T-cell (primary cell): ENCODE results near the gene DEFB124. TPM values are rescaled to one million over a fixed set of nuclear protein-coding genes. Genes with fewer than 3 reads are reported as not detected.
"Not testable (repeated sequence)": the region's sequence is repeated elsewhere in the genome, so short reads cannot be mapped to it uniquely, and the experiment has no call there.

Experiments used
- ATAC-seq, 4 experiments: fragments of 200-7000 bp in 3 of 4; fragments of 150-1000 bp in 1 of 4; cut with Tn5 transposase; replicated peaks in 1 of 4; 1 replicate in 3 of 4; 2 replicates in 1 of 4; pipeline ENCODE4 v1.10.0; 2021; ENCODE audit warnings: moderate library complexity in 3 of 4, mild to moderate bottlenecking in 2 of 4, moderate number of reproducible peaks in 1 of 4
- CTCF ChIA-PET, 2 donors: fragments of 300-600 bp; sonication (Branson Sonifier 250); formaldehyde crosslinking; loops; one replicate each; lab custom pipeline; 2022; ENCODE audit warnings: antibody characterized with exemption in 2 of 2; lab: Charles Lee
- POLR2A ChIA-PET, 2 donors: fragments of 300-600 bp; sonication (Branson Sonifier 250); formaldehyde crosslinking; loops; one replicate each; lab custom pipeline; 2022; ENCODE audit warnings: antibody characterized with exemption in 2 of 2; lab: Charles Lee
- DNase-seq, 35 experiments: peaks; one replicate each; pipeline versions ENCODE4 v3.0.0 to v3.0.0-alpha.2; 2013 to 2023
- H3K27ac ChIP-seq: one replicate; pipeline ENCODE4 v1.5.1; 2013; ENCODE audit warnings: low read length
- H3K27me3 ChIP-seq, 2 experiments: replicated peaks in 1 of 2; 1 replicate in 1 of 2; 2 replicates in 1 of 2; pipeline versions ENCODE4 v1.6.1 to v1.7.0; 2013; ENCODE audit warnings: low read length in 1 of 2, mixed read lengths in 1 of 2; ENCODE audit not compliant: control insufficient read depth in 2 of 2, insufficient read depth in 2 of 2; ENCODE audit errors: extremely low read depth in 1 of 2
- H3K36me3 ChIP-seq, 2 donors: 1 replicate in 1 of 2; 2 replicates in 1 of 2; pipeline versions ENCODE4 v1.6.1 to v1.7.0; 2013; ENCODE audit warnings: low read length in 1 of 2; ENCODE audit not compliant: control insufficient read depth in 2 of 2, insufficient read depth in 1 of 2; ENCODE audit errors: extremely low read depth in 1 of 2
- H3K4me1 ChIP-seq, 2 experiments: 1 replicate in 1 of 2; 2 replicates in 1 of 2; pipeline versions ENCODE4 v1.6.1 to v1.7.0; 2013; ENCODE audit warnings: low read length in 2 of 2, mixed read lengths in 1 of 2; ENCODE audit not compliant: insufficient read depth in 2 of 2, control insufficient read depth in 1 of 2; ENCODE audit errors: extremely low read depth in 1 of 2
- H3K4me3 ChIP-seq, 2 donors: 1 replicate in 1 of 2; 2 replicates in 1 of 2; pipeline versions ENCODE4 v1.5.1 to v1.7.0; 2013; ENCODE audit warnings: mild to moderate bottlenecking in 2 of 2, low read length in 1 of 2, moderate library complexity in 1 of 2; ENCODE audit not compliant: control insufficient read depth in 1 of 2; ENCODE audit errors: extremely low read depth in 1 of 2
- H3K9me3 ChIP-seq: 2 replicates; pipeline ENCODE4 v1.7.0; 2013
- H3K27ac Mint-ChIP-seq, 2 donors: one replicate each; pipeline ENCODE4 v1.8.0; 2020 to 2021; ENCODE audit warnings: mild to moderate bottlenecking in 2 of 2, mixed read lengths in 2 of 2
- H3K27me3 Mint-ChIP-seq, 2 donors: one replicate each; pipeline ENCODE4 v1.8.0; 2021 to 2022; ENCODE audit warnings: mixed read lengths in 2 of 2
- H3K36me3 Mint-ChIP-seq: one replicate; pipeline ENCODE4 v1.8.0; 2021; ENCODE audit warnings: mixed read lengths
- H3K4me1 Mint-ChIP-seq, 3 donors: one replicate each; pipeline ENCODE4 v1.8.0; 2020 to 2022; ENCODE audit warnings: mixed read lengths in 3 of 3, mild to moderate bottlenecking in 1 of 3
- H3K4me3 Mint-ChIP-seq, 3 donors: one replicate each; pipeline ENCODE4 v1.8.0; 2020 to 2022; ENCODE audit warnings: mild to moderate bottlenecking in 3 of 3, mixed read lengths in 3 of 3, moderate library complexity in 3 of 3
- H3K9me3 Mint-ChIP-seq, 3 donors: one replicate each; pipeline ENCODE4 v1.8.0; 2020 to 2022; ENCODE audit warnings: mixed read lengths in 3 of 3
- WGBS: methylation state at CpG from one replicate; pipeline ENCODE4 v1.1.5; 2013; ENCODE audit warnings: missing lambda C conversion rate; ENCODE audit not compliant: insufficient coverage; 5-methylcytosine and 5-hydroxymethylcytosine counted together
- total RNA-seq, 35 experiments: library from RNA in 6 of 35; stranded (reverse) in 6 of 35; fragments of 120-200 nt in 1 of 35; gene quantifications; one replicate each; pipeline versions ENCODE4 v1.2.1 to v1.2.4 and lab custom pipeline; 2013 to 2026

DEFB124 gene
- total RNA-seq, 5 donors from 2014 or later (not counting 1 experiment from before 2014, with no cell fraction given): not detected

- H3K27me3 ChIP-seq: peaks cover 3 to 7% of the 10 kb centered on the region in 2 experiments
- H3K36me3 Mint-ChIP-seq: no peaks in the 10 kb centered on the region
- peaks cover 10 to 11% of the 10 kb centered on the region in 2 donors for H3K27me3 Mint-ChIP-seq
- H3K4me1 ChIP-seq: no peaks in the 10 kb centered on the region
- H3K9me3 Mint-ChIP-seq: no peaks in the 10 kb centered on the region
- H3K27ac ChIP-seq: no peak overlapping the region
- no peak for DNase-seq
- 78% methylated on average over 5 of the region's 12 CpGs for WGBS
- no peak overlapping the region for H3K4me3 Mint-ChIP-seq
- no peaks in the 10 kb centered on the region for H3K36me3 ChIP-seq
- no peak overlapping the region for H3K4me3 ChIP-seq
- ChIA-PET CTCF (no interaction called here), POLR2A (no interaction called here)
- H3K27ac Mint-ChIP-seq: no peak overlapping the region
- no peaks in the 10 kb centered on the region for H3K4me1 Mint-ChIP-seq
- ATAC-seq: no peak
- no peaks in the 10 kb centered on the region for H3K9me3 ChIP-seq
Measured at GRCh38 chr20:31446084-31446819, 28.7 kb downstream of the DEFB124 start.

DNA sequence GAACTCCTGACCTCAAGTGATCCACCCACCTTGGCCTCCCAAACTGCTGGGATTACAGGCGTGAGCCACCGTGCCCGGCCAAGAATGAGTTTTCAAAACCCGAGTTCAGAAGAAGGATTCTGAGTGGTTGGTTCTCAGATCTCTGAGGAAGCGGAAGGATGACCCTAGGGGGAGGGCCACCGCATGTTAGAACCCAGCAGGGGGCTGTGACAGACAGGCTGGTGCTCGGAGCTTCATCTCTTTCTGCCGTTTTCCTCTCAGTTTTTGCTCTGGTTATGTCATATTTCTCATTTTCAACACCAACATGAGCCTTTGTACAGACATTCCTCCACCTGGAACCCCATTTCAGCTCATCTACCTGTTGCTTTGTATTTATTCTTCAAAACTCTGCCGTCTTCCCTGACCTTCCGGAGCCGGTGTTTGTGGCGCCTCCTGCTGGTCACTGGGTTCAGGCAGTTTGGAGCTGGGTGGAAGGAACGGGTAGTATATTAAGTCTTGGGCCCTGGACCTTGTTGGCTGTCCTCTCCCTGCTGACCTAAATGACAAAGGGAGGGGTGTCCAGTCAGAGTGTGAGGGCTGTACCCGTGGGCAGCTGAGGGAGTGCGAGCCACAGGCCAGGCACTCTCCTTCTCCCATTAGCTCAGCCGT lies 34.8 kb downstream of the DEFB124 start, which contains the start of gene DEFB123:
DEFB123 (plus strand) TSS at position 621 of the 648 bp plus-strand sequence. CDS start 67 bp downstream, outside the sequence.
- no peaks in the 10 kb centered on the region for H3K4me1 Mint-ChIP-seq
- H3K9me3 Mint-ChIP-seq: no peaks in the 10 kb centered on the region
- no peaks in the 10 kb centered on the region for H3K9me3 ChIP-seq
- no peaks in the 10 kb centered on the region for H3K4me1 ChIP-seq
- DNase-seq (no peak), ATAC-seq (no peak)
- H3K27ac Mint-ChIP-seq: no peak within 1 kb of the TSS
- WGBS: 77% methylated on average over 10 of the region's 16 CpGs
- peaks cover 10 to 15% of the 10 kb centered on the region in 2 donors for H3K27me3 Mint-ChIP-seq
- H3K4me3 Mint-ChIP-seq: no peak within 1 kb of the TSS
- no peaks in the 10 kb centered on the region for H3K36me3 ChIP-seq
- H3K27me3 ChIP-seq: peaks cover 0 to 19% of the 10 kb centered on the region in 2 experiments
- ChIA-PET CTCF (interaction anchor here in 1 of 2 donors (0.5 to 0.6 kb wide), 2 partner anchors 8 to 20 kb away, joined by 5 read pairs; no protein-coding TSS in a partner anchor), POLR2A (no interaction called here)
- no peaks in the 10 kb centered on the region for H3K36me3 Mint-ChIP-seq
- H3K27ac ChIP-seq: no peak within 1 kb of the TSS
- H3K4me3 ChIP-seq: no peak within 1 kb of the TSS

DNA sequence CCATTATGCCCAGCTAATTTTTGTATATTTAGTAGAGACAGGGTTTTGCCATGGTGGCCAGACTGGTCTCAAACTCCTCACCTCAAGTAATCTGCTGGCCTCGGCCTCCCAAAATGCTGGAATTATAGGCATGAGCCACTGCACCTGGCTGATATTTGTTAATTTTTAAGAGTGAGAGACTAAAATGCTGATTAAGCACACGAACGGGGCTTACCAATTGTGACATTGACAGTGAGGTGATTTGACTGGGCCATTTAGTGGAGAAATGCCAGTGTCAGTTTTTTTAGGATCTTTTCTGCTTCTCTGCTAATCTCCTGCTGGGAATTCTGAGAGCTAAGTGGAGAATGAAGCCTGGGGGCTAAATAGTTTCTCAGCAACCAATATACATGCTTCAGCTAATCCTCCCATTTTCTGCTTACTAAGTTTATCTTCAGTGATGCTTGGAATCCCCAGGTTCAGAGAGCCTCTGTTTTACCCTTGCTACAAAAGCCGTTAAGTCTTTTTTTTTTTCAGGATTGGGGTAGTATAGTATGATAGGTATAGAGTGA lies 44.3 kb downstream of the DEFB124 start:
- Mint-ChIP-seq H3K4me3 (no peak overlapping the region), H3K9me3 (no peaks in the 10 kb centered on the region), H3K27me3 (peaks cover 12 to 20% of the 10 kb centered on the region in 2 donors), H3K4me1 (no peaks in the 10 kb centered on the region), H3K27ac (no peak overlapping the region), H3K36me3 (no peaks in the 10 kb centered on the region)
- 31% methylated on average over 3 of the region's 4 CpGs for WGBS
- ChIA-PET CTCF (no interaction called here), POLR2A (no interaction called here)
- DNase-seq (no peak), ATAC-seq (no peak)
- Histone ChIP-seq H3K4me3 (no peak overlapping the region), H3K36me3 (no peaks in the 10 kb centered on the region), H3K4me1 (no peaks in the 10 kb centered on the region), H3K9me3 (no peaks in the 10 kb centered on the region), H3K27me3 (peaks cover 0 to 4% of the 10 kb centered on the region in 2 experiments), H3K27ac (no peak overlapping the region)

GRCh38 chr20:31427576-31427975 lies 47.4 kb downstream of the DEFB124 start:
- H3K9me3 Mint-ChIP-seq, ATAC-seq, H3K4me3 Mint-ChIP-seq, H3K9me3 ChIP-seq, H3K36me3 Mint-ChIP-seq, H3K27ac Mint-ChIP-seq, H3K27me3 ChIP-seq, H3K27me3 Mint-ChIP-seq, H3K4me1 ChIP-seq, CTCF ChIA-PET, POLR2A ChIA-PET, H3K36me3 ChIP-seq, H3K4me1 Mint-ChIP-seq, DNase-seq, H3K27ac ChIP-seq, H3K4me3 ChIP-seq: not testable (repeated sequence)
- WGBS: 95% methylated on average over 4 of the region's 31 CpGs

GRCh38 chr20:31426891-31427551 lies 47.9 kb downstream of the DEFB124 start:
- H3K36me3 ChIP-seq, H3K4me1 Mint-ChIP-seq, DNase-seq, H3K4me3 ChIP-seq, H3K27me3 Mint-ChIP-seq, H3K27ac Mint-ChIP-seq, H3K9me3 ChIP-seq, H3K27me3 ChIP-seq, POLR2A ChIA-PET, H3K4me1 ChIP-seq, H3K4me3 Mint-ChIP-seq, ATAC-seq, H3K36me3 Mint-ChIP-seq, H3K9me3 Mint-ChIP-seq, CTCF ChIA-PET, H3K27ac ChIP-seq: not testable (repeated sequence)
- WGBS: no CpG with 5 or more reads among the region's 48 CpGs

DNA sequence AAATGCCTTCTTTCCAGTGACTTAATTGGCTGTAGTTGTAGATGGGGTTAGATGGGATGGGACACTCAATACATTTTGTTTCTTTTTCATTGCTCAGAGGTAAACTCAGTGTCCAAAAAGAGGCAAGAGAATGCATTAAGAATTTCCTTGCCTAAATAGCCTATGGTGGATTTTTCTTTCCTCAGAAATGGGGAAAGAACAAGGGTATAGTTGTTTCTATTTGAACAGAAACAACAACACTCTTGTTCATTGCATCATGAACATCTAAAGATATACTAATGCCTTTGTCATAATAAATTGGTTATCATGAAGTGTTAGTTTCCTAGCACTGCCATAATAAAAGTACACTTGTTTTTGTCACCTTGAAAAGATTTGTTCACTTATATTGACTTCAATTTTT lies 49.1 kb downstream of the DEFB124 start:
- H3K4me3 ChIP-seq: no peak overlapping the region
- no peaks in the 10 kb centered on the region for H3K4me1 ChIP-seq
- Mint-ChIP-seq H3K4me1 (no peaks in the 10 kb centered on the region), H3K27me3 (peaks cover 3 to 4% of the 10 kb centered on the region in 2 donors), H3K4me3 (no peak overlapping the region), H3K27ac (no peak overlapping the region), H3K36me3 (no peaks in the 10 kb centered on the region), H3K9me3 (no peaks in the 10 kb centered on the region)
- ATAC-seq (no peak), DNase-seq (no peak)
- ChIA-PET POLR2A (no interaction called here), CTCF (no interaction called here)
- H3K27me3 ChIP-seq: peaks cover 0 to 4% of the 10 kb centered on the region in 2 experiments
- no peaks in the 10 kb centered on the region for H3K36me3 ChIP-seq
- H3K27ac ChIP-seq: no peak overlapping the region
- H3K9me3 ChIP-seq: no peaks in the 10 kb centered on the region
